ENCODE results near the gene TENM4. TPM values are rescaled to one million over a fixed set of nuclear protein-coding genes. Genes with fewer than 3 reads are reported as not detected.
"Not testable (repeated sequence)": the region's sequence is repeated elsewhere in the genome, so short reads cannot be mapped to it uniquely, and the experiment has no call there.

TENM4 gene
- total RNA-seq, 1 donor from 2014 or later, result under 0.01 TPM

- no peak for DNase-seq (ENCODE audit: low read depth in 2 of 2)
Observed at GRCh38 chr11:79219186-79220045, 221.4 kb downstream of the TENM4 start.

DNA sequence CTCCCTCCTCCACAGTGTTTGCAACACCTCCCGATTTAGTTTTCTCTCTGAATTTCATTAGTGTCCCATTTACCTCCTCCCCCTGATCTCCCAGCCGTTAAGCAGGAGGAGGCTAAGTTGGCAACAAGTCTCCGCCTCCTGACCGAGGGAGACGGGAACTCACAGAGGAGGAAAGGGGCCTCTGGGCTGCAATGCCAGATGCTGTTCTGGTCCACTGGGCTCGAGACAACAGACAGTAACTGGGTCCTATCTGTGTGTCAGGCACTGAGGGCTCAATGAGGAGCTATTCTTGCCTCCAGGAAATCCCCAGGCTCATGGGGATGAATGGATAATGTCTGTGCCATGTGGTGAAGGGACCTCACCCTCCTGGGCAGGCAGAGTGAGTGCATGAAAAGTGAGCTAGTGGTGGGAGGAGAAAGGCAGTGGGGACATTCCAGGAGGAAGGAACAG lies 228.1 kb downstream of the TENM4 start:
- no peak for DNase-seq (ENCODE audit: low read depth in 2 of 2)

DNA sequence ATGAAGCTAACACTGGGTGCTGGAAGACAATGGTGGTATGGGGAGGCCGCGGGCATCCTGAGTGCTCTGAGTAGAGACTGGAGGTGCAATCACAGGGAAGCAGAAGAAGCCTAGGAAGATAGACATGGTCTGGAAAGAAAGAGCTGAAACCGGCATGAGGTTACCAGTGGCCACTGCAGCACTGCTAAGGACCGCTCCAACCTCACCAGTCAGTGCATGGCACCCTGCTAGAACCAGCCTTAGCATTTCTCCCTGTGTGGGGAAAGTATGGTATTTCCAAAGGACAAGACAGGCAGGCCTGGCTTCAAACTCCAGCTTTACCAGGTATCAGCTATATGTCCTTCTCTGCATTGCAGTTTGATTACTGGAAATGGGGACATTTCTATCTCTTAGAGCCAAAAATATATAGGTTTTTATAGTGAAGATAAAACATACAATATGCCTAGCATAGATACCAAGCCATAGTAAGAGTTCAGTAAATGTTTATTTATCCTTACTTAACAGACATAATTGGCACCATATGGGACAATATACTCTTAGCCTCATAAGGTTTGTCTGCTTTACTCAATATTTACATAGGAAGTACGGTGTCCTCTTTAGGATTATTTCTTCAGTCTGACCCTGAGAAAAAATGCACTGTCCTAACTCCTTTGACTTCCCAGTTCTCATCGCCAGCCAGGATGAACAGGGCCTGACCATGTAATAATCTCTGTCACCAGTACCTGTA lies 231.1 kb downstream of the TENM4 start:
- DNase-seq (ENCODE audit: low read depth in 2 of 2), result no peak

- DNase-seq (ENCODE audit: low read depth in 2 of 2), result no peak
Observed at GRCh38 chr11:79208126-79208525, 232.7 kb downstream of the TENM4 start.

DNA sequence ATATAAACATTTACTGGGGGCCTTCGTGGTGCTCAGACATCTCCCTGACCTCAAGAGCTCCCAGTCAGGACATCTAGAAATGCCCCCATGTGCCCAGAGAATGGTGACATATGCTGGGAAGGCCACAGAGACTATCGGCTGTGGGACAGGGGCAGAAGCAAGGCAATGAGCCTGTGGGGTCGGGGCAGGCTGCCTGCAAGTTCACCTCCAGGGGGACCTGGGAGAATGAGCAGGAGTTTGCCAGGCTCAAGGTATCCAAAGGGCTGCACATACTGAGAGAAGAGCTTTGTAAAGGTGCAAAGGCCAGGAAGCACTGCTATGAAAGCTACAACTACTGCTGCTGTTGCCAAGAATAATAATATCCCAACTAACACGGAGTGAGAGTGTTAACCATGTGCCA lies 233.9 kb downstream of the TENM4 start:
- no peak for DNase-seq (ENCODE audit: low read depth in 2 of 2)

- no peak for DNase-seq (ENCODE audit: low read depth in 2 of 2)
Observed at GRCh38 chr11:79205786-79206185, 235.0 kb downstream of the TENM4 start.

DNA sequence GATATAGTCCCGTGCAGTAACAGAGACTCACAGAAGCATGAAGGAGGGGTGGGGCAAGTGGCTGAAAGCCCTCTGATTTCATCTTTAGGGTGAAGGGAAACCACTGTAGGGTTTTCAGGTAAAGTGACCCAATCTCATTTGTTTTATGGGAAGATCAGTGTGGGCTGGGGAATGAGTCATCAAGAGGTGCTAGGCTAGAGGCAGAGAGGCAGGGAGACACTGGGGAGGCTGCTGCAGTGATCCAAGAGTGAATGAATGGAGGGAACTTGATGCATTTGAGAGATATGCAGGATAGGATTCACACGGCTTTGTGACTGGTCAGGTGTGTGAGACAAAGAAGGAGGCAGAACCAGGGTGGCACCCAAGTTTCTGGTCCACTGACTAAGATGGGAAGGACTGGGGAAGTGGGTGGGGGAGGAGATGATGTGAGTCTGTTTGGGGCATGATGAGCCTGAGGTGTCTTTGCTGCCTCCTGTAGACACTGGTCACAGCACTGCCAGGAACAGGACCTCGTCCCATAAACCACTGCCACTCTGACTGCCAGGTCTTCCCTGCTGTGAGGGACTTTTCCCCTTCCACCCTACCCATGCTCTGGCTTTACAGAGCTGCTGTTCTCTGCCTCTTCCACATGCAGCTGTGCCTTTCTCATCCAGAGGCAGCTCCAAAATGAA lies 239.0 kb downstream of the TENM4 start:
- no peak for DNase-seq (ENCODE audit: low read depth in 2 of 2)

DNA sequence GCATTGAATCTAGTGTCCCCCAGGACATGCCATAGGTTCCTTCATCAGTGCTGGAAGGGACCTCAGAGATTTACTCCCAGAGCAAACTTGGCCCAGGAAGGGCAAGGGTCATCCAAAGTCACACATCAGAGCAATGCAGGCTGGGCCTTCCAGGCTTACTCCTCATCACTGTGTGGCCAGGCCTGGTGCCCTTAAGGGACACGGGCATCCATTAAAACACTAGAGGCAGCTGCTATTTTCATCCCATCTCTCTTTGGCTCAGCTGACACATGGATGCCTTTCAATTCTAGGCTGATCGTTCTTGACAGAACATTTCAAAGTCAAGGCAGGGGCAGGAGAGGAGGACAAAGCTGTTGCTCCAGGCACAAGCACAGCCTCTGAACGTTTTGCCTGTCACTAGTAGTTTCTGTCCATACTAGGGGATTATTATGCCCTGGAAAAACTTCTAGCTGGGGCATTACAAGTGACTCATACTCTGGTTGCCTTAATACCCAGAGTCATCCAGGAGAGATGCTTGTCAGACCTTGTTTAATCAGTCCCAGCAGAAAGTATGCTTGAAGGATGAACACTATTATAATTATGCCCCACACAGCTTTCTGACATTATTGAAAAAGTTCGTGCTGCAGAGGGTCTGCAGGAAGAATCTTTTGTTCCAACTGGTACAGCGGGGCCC lies 240.3 kb downstream of the TENM4 start:
- no peak for DNase-seq (ENCODE audit: low read depth in 2 of 2)

DNA sequence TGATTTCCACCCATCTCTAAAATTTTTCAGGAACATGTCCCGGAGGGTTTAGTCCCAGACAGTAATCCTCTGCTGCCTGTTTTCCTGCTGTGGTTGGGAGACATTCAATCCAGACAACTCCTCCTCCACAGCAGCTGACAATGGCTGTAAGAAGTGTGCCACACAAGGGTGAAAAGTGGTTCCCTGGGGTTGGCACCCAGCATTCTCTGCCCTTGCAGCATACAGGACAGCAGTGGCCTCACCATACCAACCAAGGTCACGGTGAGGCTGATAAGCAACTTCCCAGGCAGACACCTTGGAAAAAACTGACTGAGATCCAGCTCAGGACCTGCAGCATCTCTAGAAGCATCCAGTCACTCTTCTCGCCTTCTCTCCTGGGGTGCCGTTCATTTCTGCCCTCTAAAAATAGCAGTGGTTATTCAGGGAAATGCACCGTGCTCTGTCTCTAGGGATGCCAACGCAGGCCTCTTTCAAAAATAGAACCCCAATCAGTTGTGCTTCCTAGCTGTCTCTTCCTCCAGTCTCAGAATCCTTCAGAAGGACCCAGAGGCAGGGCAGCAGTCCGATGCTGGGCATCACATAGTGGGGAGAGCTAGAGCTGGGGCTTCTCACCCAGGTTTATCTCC lies 241.0 kb downstream of the TENM4 start:
- no peak for DNase-seq (ENCODE audit: low read depth in 2 of 2)

DNA sequence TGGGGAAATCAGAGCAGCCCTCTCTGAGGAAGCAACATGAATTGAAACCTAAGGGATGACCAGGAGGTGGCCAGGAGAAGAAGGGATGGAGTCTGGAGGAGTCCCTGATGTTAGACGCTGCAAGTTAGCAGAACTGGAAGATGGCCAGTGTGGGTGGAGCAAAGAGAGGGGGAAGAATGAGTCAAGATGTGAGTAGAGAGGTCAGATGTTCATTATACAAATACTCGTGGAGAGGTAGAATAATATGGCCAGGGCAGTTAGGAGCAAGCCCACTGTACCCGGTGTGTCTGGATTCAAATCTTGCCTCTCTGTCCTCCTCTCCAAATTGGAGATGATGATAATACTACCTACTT lies 242.0 kb downstream of the TENM4 start:
- DNase-seq (ENCODE audit: low read depth in 2 of 2), result no peak

DNA sequence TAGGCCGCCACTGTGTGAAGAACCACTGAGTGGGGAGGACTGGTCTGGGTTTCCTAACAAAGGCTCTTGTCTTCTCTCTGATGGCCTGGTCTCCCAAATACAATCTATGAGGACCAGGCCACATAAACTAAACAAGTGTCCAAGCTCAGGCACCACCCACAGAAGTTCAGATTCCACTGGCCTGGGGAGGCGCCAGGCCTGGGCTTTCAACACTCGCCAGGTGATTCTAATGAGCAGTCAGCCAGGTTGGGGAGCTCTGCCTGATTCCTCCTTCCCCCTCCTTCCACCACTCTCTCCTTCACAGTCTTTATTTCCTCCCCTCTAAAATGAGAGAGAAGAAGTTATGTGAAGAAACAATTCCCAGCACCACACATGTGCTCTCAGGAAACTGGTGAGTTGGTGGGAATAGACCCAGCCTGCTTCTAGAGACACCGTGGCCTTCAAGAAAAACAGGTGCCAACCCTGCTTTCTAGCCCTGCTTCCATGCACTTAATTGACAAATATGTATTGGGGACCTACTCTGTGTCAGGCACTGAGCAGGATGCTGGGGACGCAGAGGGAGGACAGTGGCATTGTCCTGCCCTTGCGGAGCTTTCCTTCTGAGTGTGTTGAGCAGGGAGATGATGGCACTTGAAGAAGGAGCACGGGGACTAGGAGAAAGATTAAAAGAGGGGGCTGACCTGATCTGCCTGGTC lies 242.5 kb downstream of the TENM4 start:
- DNase-seq (ENCODE audit: low read depth in 2 of 2), result no peak

- no peak for DNase-seq (ENCODE audit: low read depth in 2 of 2)
Observed at GRCh38 chr11:79196950-79197349, 243.9 kb downstream of the TENM4 start.

DNA sequence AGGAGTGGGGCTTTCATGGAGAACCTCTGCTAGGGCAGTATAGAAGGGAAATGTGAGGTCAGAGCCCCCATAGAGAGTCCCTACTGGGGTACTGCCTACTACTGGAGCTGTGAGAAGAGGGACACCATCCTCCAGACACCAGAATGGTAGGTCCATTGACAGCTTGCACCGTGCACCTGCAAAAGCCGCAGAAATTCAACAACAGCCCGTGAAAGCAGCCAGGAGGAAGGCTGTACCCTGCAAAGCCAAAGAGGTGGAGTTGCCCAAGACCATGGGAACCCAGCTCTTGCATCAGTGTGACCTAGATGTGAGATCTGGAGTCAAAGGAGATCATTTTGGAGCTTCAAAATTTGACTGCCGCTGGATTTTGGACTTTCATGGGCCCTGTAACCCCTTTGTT lies 245.6 kb downstream of the TENM4 start:
- no peak for DNase-seq (ENCODE audit: low read depth in 2 of 2)

DNA sequence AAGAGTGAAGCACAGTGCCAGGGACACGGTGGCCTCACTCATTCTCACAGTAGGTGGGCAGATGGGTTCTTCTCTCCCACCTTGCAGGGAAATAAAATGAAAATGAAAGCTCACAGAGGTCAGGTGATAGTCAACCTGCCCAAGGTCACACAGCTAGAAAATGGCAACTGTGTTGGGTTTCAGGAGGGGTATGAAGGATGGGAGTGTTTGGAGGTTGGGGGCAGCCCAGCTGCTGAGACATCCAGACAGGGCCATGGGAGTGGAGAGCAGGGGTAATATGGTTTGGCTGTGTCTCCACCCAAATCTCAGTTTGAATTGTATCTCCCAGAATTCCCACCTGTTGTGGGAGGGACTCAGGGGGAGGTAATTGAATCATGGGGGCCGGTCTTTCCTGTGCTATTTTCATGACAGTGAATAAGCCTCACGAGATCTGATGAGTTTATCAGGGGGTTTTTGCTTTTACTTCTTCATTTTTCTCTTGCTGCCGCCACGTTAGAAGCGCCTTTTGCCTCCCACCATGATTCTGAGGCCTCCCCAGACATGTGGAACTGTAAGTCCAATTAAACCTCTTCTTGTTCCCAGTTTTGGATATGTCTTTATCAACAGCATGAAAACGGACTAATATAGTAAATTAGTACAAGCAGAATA lies 247.0 kb downstream of the TENM4 start:
- no peak for DNase-seq (ENCODE audit: low read depth in 2 of 2)

GRCh38 chr11:79192836-79193235 lies 248.0 kb downstream of the TENM4 start:
- no peak for DNase-seq (ENCODE audit: low read depth in 2 of 2)

- DNase-seq (ENCODE audit: low read depth in 2 of 2), result not testable (repeated sequence)
Observed at GRCh38 chr11:79191716-79192115, 249.1 kb downstream of the TENM4 start.

DNA sequence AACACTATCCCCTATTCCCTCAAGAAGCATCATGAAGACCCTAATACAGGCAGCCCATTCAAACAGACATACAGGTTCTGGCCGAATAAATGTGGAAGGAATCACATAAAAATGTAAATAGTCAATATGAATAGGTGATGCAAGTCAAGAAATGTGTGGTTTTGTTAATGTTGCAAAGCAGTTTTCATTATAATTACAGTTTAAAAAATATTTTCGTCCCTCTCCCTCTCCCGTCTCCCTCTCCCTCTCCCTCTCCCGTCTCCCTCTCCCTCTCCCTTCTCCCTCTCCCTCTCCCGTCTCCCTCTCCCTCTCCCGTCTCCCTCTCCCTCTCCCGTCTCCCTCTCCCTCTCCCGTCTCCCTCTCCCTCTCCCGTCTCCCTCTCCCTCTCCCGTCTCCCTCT lies 250.3 kb downstream of the TENM4 start:
- DNase-seq (ENCODE audit: low read depth in 2 of 2), result not testable (repeated sequence)

DNA sequence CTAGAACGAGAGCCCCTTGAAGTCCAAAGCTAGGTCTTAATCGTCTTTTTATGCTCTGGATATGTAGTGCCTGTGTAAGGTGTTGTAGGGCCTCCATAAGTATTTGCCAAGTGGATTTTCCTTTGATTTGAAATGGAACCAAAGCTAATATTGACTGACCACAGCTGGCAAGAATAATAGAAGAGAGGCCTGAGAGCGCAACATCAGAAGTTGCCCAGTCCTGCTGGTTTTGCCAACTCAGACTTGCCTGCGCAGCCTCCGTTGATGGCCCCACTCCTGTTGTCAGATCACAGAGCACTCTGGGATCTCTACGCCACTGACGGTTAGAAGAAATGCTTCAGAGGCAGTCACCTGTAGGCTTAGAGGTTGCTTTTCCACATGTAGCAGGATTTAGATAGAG lies 251.2 kb downstream of the TENM4 start:
- DNase-seq (ENCODE audit: low read depth in 2 of 2), result no peak

DNA sequence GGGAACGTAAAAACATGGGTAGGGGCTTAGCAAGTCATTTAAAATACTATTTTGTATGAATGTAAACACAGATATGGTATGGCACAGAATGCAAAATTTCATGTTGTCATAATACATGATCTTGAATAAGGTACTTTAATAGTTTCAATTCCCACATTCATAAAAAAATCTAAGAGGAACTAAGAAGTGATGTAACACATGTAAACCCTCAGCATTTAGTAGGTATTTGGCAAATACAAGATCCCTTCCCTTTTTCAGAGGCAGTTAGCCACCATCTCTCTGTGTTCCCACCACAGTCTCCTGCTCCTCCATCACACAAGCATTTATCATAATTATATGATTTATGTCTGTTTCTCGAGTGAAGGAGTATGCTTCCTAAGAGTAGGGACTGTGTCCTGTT lies 251.8 kb downstream of the TENM4 start:
- DNase-seq (ENCODE audit: low read depth in 2 of 2), result no peak

GRCh38 chr11:79186669-79187068 lies 254.2 kb downstream of the TENM4 start:
- no peak for DNase-seq (ENCODE audit: low read depth in 2 of 2)

All from dermis microvascular lymphatic vessel endothelial cell (primary cell).